Cardiac muscle cell (in vitro differentiated cells and primary cell): ENCODE data around the gene C10orf67. TPM values are rescaled to one million over a fixed set of nuclear protein-coding genes. Genes with fewer than 3 reads are reported as not detected.
A peak's percentile ranks its signal among the peaks of the same experiment; 100 is the strongest.

Experiments
- DNase-seq, 2 donors: peaks; one replicate each; pipeline versions ENCODE4 v3.0.0 to v3.0.0-alpha.2; 2010 to 2017; ENCODE audit warnings: low read depth in 1 of 2, low spot score in 1 of 2
- H3K27ac ChIP-seq: fragments of 200-600 bp; sonication (generic); 2 replicates; pipeline ENCODE4 v1.5.1; 2016
- H3K27me3 ChIP-seq: fragments of 200-600 bp; sonication (generic); 2 replicates; pipeline ENCODE4 v1.6.0; 2016; ENCODE audit warnings: control low read depth
- H3K36me3 ChIP-seq: fragments of 200-600 bp; sonication (generic); 2 replicates; pipeline ENCODE4 v1.5.1; 2016; ENCODE audit warnings: control low read depth
- H3K4me1 ChIP-seq: fragments of 200-600 bp; sonication (generic); 2 replicates; pipeline ENCODE4 v1.8.1; 2017; ENCODE audit warnings: low read depth, mild to moderate bottlenecking, mixed run types
- H3K4me3 ChIP-seq: fragments of 200-600 bp; sonication (generic); 2 replicates; pipeline ENCODE4 v1.5.1; 2016; ENCODE audit warnings: mild to moderate bottlenecking
- H3K9me3 ChIP-seq: fragments of 200-600 bp; sonication (generic); 2 replicates; pipeline ENCODE4 v1.5.1; 2017; ENCODE audit warnings: low read depth, mild to moderate bottlenecking, control low read depth
- polyA plus RNA-seq: library from polyadenylated mRNA; unstranded; fragments of >200 nt; fragmentation: Nextera tagmentation; extraction: Ambion mirVana; gene quantifications from 2 replicates; pipeline ENCODE4 v1.2.1, GENCODE V29; 2016
- total RNA-seq: library from RNA; depleted of rRNA; stranded (reverse); fragments of >200 nt; gene quantifications from 2 replicates; pipeline ENCODE4 v1.2.3, GENCODE V29; 2016
- TF ChIP-seq, protein P1 (sequence below): IDR thresholded peaks from 2 replicates; pipeline ENCODE4 v1.5.1; 2012; ENCODE audit warnings: low read depth, mild to moderate bottlenecking, low read length

The C10orf67 gene
- total and polyA plus RNA-seq, 2 experiments from 2014 or later = 0.16 to 0.33 TPM

DNA sequence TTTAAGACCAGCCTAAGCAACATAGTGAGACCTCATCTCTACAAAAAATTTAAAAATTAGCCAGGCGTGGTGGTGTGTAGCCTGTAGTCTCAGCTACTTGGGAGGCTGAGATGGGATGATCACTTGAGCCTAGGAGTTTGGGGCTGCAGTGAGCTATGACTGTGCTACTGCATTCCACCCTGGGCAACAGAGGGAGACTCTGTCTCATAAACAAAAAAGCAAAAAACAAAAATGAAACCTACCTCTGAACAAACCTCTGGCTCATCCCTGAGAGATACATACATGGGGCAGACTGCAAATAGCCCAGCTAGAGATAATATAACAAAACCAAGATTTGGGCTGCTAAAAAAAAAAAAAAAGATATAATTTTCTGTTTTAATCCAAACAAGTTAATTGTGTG is 19.5 kb downstream of the C10orf67 start:
- DNase-seq = no peak
- no peaks in the 10 kb centered on the region for H3K27me3 ChIP-seq
- TF ChIP-seq, protein P1, sequence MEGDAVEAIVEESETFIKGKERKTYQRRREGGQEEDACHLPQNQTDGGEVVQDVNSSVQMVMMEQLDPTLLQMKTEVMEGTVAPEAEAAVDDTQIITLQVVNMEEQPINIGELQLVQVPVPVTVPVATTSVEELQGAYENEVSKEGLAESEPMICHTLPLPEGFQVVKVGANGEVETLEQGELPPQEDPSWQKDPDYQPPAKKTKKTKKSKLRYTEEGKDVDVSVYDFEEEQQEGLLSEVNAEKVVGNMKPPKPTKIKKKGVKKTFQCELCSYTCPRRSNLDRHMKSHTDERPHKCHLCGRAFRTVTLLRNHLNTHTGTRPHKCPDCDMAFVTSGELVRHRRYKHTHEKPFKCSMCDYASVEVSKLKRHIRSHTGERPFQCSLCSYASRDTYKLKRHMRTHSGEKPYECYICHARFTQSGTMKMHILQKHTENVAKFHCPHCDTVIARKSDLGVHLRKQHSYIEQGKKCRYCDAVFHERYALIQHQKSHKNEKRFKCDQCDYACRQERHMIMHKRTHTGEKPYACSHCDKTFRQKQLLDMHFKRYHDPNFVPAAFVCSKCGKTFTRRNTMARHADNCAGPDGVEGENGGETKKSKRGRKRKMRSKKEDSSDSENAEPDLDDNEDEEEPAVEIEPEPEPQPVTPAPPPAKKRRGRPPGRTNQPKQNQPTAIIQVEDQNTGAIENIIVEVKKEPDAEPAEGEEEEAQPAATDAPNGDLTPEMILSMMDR = peak; percentile 21
- no peaks in the 10 kb centered on the region for H3K4me1 ChIP-seq
- H3K4me3 ChIP-seq = no peak overlapping the region
- no peaks in the 10 kb centered on the region for H3K9me3 ChIP-seq
- H3K27ac ChIP-seq = no peak overlapping the region
- H3K36me3 ChIP-seq = no peaks in the 10 kb centered on the region

DNA sequence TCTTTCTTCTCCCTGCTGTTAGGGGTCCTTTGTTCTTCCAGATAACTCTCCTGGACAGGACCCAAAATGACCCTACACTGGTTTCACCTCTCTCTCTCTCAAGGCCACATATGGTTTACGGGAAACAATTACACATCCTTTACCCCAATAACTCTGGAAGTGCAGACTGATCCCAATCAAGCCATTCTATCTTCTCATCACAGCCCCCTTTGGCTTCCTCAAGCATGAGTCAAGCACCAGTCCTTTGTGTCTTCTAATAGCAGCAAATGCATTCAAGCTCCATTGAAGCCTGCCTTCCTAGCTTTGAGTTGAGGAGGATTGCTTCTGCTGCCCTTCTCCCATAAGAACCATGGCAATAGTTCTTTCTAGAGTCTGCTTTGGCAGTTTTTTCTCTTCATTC is 20.2 kb downstream of the C10orf67 start:
- TF ChIP-seq, protein P1 = no peak
- H3K27me3 ChIP-seq = no peaks in the 10 kb centered on the region
- H3K9me3 ChIP-seq = no peaks in the 10 kb centered on the region
- no peak for DNase-seq
- H3K4me3 ChIP-seq = no peak overlapping the region
- no peak overlapping the region for H3K27ac ChIP-seq
- no peaks in the 10 kb centered on the region for H3K4me1 ChIP-seq
- H3K36me3 ChIP-seq = no peaks in the 10 kb centered on the region

DNA sequence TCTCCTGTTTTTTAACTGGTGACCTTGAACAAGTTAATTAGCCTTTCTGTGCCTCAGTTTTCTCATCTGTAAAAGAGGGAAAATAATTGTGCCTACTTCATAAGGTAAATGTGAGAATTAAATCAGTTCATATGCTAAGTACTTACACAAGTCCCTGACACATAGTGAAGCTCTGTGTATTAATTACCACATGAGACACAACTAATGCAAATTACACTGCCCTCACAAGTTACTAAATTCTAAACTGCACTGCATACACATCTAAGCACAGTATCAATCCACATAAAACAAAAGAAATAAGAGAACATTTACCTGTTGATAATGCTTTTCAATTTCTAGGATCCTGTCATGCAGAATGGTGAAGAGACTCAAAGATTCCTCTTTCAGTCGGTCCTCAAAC is 22.5 kb downstream of the C10orf67 start:
- no peak overlapping the region for H3K27ac ChIP-seq
- no peaks in the 10 kb centered on the region for H3K4me1 ChIP-seq
- TF ChIP-seq, protein P1 = no peak
- no peaks in the 10 kb centered on the region for H3K36me3 ChIP-seq
- H3K27me3 ChIP-seq = no peaks in the 10 kb centered on the region
- H3K9me3 ChIP-seq = no peaks in the 10 kb centered on the region
- DNase-seq = no peak
- no peak overlapping the region for H3K4me3 ChIP-seq

DNA sequence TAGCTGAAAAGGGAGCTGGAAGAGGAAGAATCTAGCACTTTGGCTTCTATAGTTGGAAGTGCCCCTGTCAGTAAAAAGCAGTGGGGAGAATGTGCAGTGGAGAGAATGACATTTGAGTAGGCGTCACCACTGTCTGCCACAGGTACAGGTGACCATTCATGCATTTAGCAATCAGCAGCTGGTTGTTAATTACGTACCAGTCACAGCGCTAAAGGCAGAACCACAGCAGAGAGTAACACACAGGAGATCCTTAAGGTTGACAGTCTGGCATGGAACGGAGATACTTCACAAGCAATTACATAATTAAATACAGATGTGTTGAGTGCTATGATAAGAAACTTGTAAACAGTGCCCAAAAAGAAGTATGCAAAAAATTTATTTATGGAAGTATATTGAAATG is 24.8 kb downstream of the C10orf67 start:
- TF ChIP-seq, protein P1 = no peak

DNA sequence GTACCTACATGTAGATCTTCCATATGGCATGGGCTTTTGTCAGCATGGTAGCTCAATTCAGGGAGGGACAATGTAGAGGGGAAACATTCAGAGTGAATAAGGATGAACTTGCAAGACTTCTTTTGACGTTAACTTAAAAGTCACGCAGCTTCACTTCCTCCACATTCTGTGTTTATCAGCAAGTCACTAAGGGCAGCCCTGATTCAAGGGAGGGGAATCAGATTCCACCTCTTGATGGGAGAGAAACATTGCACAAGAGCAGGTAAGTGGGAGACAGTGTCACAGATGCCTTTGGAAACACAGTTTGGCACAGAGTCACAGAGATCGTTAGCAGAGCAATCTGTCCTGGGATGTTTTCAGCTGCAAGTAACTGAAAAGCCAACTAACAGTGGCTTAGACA is 26.2 kb downstream of the C10orf67 start:
- no peak for DNase-seq
- no peak overlapping the region for H3K4me3 ChIP-seq
- H3K27me3 ChIP-seq = no peaks in the 10 kb centered on the region
- no peaks in the 10 kb centered on the region for H3K36me3 ChIP-seq
- TF ChIP-seq, protein P1 = no peak
- H3K4me1 ChIP-seq = no peaks in the 10 kb centered on the region
- H3K9me3 ChIP-seq = no peaks in the 10 kb centered on the region
- H3K27ac ChIP-seq = no peak overlapping the region

More for the DNA sequence above, 24.8 kb downstream of the C10orf67 start:
- H3K27me3 ChIP-seq = no peaks in the 10 kb centered on the region
- H3K4me1 ChIP-seq = no peaks in the 10 kb centered on the region
- no peaks in the 10 kb centered on the region for H3K36me3 ChIP-seq
- H3K4me3 ChIP-seq = no peak overlapping the region
- H3K27ac ChIP-seq = no peak overlapping the region
- no peaks in the 10 kb centered on the region for H3K9me3 ChIP-seq
- DNase-seq = no peak

DNA sequence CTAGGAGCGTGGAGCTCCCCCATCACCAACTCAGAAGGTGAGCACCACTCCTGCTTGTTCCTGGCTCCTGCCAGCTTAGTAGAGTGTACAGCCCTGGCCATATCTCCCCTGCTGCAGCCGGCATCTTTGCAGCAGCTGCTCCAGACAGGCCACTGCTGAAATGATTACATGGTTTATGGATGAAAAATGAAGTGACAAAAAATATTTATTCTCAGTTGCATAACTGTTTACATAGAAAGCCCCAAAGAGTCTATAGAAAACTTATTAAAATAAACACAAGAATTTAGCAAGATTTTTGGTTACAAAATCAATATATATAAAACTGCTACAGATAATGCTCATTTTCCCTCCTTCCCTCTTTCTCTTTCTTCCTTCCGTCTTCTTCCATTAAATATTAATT is 27.2 kb downstream of the C10orf67 start:
- H3K27me3 ChIP-seq = no peaks in the 10 kb centered on the region
- H3K4me1 ChIP-seq = no peaks in the 10 kb centered on the region
- H3K27ac ChIP-seq = no peak overlapping the region
- no peaks in the 10 kb centered on the region for H3K9me3 ChIP-seq
- H3K36me3 ChIP-seq = no peaks in the 10 kb centered on the region
- TF ChIP-seq, protein P1 = no peak
- no peak for DNase-seq
- H3K4me3 ChIP-seq = no peak overlapping the region
